Panc1 (cell line): Measurements from ENCODE around the gene COL23A1. TPM values are rescaled to one million over a fixed set of nuclear protein-coding genes. Genes with fewer than 3 reads are reported as not detected.

ENCODE experiments used
- ATAC-seq: fragments of 200-7000 bp; cut with Tn5 transposase; 2 replicates; pipeline ENCODE4 v1.9.1; 2020; ENCODE audit warnings: mild to moderate bottlenecking, moderate library complexity
- BruUV-seq: library from RNA; stranded (reverse); fragments of 400-500 nt; replicated peaks from 2 replicates; lab custom pipeline; 2021; lab: Mats Ljungman, UMichigan
- CTCF ChIA-PET: fragments of 300-600 bp; sonication (Branson Sonifier 250); formaldehyde crosslinking; loops from one replicate; lab custom pipeline; 2022; ENCODE audit warnings: antibody characterized with exemption; lab: Charles Lee
- POLR2A ChIA-PET: fragments of 300-600 bp; sonication (Branson Sonifier 250); formaldehyde crosslinking; loops from one replicate; lab custom pipeline; 2022; ENCODE audit warnings: antibody characterized with exemption; lab: Charles Lee
- DNase-seq: peaks from one replicate; pipeline ENCODE4 v3.0.0-alpha.2; 2010; ENCODE audit warnings: low read depth, low spot score
- H3K27ac ChIP-seq: 2 replicates; pipeline ENCODE4 v1.5.1; 2011; ENCODE audit warnings: mild to moderate bottlenecking, low read length, inconsistent platforms
- H3K27me3 ChIP-seq: fragments of 200-500 bp; sonication (Bioruptor generic); 2 replicates; pipeline ENCODE4 v1.6.0; 2014; ENCODE audit warnings: low read length, inconsistent platforms; ENCODE audit not compliant: control insufficient read depth, insufficient read depth
- H3K36me3 ChIP-seq: fragments of 200-500 bp; sonication (Bioruptor generic); 2 replicates; pipeline ENCODE4 v1.5.1; 2014; ENCODE audit warnings: inconsistent platforms, mild to moderate bottlenecking, low read length, moderate library complexity; ENCODE audit not compliant: control insufficient read depth, insufficient read depth
- H3K4me1 ChIP-seq: 2 replicates; pipeline ENCODE4 v1.5.1; 2011; ENCODE audit warnings: inconsistent platforms, mild to moderate bottlenecking, low read length, moderate library complexity; ENCODE audit not compliant: control insufficient read depth, insufficient read depth
- H3K4me3 ChIP-seq, 2 experiments: 2 replicates each; pipeline ENCODE4 v1.5.1; 2011 to 2012; ENCODE audit warnings: low read depth in 2 of 2, low read length in 2 of 2, mild to moderate bottlenecking in 2 of 2, inconsistent platforms in 1 of 2, moderate library complexity in 1 of 2
- H3K9me3 ChIP-seq: fragments of 200-500 bp; sonication (Bioruptor generic); 2 replicates; pipeline ENCODE4 v1.5.1; 2014; ENCODE audit warnings: low read depth, mild to moderate bottlenecking, inconsistent platforms, low read length, moderate library complexity; ENCODE audit not compliant: control insufficient read depth, insufficient read depth
- POLR2AphosphoS5 ChIP-seq: IDR thresholded peaks from 2 replicates; pipeline ENCODE4 v1.6.1; 2012; ENCODE audit warnings: mild to moderate bottlenecking, low read depth, low read length, moderate library complexity
- SIN3A ChIP-seq: IDR thresholded peaks from 2 replicates; pipeline ENCODE4 v1.6.1; 2012; ENCODE audit warnings: low read depth, mild to moderate bottlenecking, low read length, moderate library complexity, borderline replicate concordance; ENCODE audit not compliant: insufficient read depth
- TCF7L2 ChIP-seq: IDR thresholded peaks from 2 replicates; pipeline ENCODE4 v1.6.1; 2011; ENCODE audit warnings: mild to moderate bottlenecking, low read depth, low read length, inconsistent platforms
- in situ Hi-C: cut with HindIII; loops from 2 replicates; pipeline ENCODE4 v1.10.0; 2016; ENCODE audit warnings: low sequenced_read_pairs, low pct_unique_long_range_greater_than_20kb
- intact Hi-C: fragments of 100-400 bp; cut with micrococcal nuclease; formaldehyde crosslinking; loops from one replicate; pipeline ENCODE4 v1.10.0; 2022; ENCODE audit not compliant: unreplicated experiment
- total RNA-seq: library from RNA; stranded (reverse); gene quantifications from one replicate; pipeline ENCODE4 v1.2.1, GENCODE V29; 2021; ENCODE audit not compliant: unreplicated experiment
- TF ChIP-seq, protein P1 (sequence below), 2 experiments: IDR thresholded peaks; 2 replicates each; pipeline ENCODE4 v1.6.1; 2011 to 2012; ENCODE audit warnings: low read depth in 2 of 2, control low read depth in 1 of 2, low read length in 1 of 2, mild to moderate bottlenecking in 1 of 2, moderate library complexity in 1 of 2; ENCODE audit not compliant: insufficient read depth in 1 of 2
- TF ChIP-seq, protein P2 (sequence below): fragments of 450-650 bp; IDR thresholded peaks from 2 replicates; pipeline ENCODE4 v1.5.1; 2017; ENCODE audit warnings: mild to moderate bottlenecking

COL23A1 gene
- total RNA-seq, 1 experiment from 2014 or later = 0.05 TPM

DNA sequence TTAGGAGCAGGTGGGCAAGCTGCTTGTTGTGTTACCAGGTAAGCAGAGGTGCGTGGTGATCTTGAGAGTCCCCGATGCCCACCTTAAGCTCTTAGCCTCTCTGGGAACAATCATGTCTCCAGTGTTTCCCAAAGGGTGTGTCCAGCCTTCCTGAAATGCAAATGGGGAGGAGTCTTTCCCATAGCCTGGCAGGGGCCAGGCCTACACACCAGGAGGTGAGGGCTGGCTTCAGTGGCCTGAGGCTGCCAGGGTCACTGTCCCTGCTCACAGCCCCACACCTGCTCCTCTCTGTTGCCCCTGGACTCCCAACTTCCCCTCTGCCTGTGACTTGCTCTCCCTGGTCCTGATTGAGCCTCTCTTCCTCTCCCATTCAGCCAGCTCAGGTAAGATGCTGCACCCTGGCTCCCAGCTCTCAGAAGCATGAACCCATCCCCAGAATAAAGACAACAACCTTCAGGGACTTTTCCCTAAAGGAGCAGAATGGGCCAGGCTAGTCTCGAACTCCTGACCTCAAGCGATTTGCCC lies 291.8 kb downstream of the COL23A1 start:
- ATAC-seq (peak; percentile 65; the same call in 1 of the 2 replicates), DNase-seq (no peak)
- no TSS peak for BruUV-seq
- intact Hi-C loops = no loop called here
- H3K4me1 ChIP-seq = no peaks in the 10 kb centered on the region
- ChIA-PET CTCF (no interaction called here), POLR2A (no interaction called here)
- H3K9me3 ChIP-seq = no peaks in the 10 kb centered on the region
- peaks cover 8% of the 10 kb centered on the region for H3K27me3 ChIP-seq
- in situ Hi-C loops = no loop called here
- H3K27ac ChIP-seq = no peak overlapping the region
- H3K4me3 ChIP-seq = no peak overlapping the region
- no peaks in the 10 kb centered on the region for H3K36me3 ChIP-seq
- TF ChIP-seq POLR2AphosphoS5 = no peak
- TF ChIP-seq, protein P1, sequence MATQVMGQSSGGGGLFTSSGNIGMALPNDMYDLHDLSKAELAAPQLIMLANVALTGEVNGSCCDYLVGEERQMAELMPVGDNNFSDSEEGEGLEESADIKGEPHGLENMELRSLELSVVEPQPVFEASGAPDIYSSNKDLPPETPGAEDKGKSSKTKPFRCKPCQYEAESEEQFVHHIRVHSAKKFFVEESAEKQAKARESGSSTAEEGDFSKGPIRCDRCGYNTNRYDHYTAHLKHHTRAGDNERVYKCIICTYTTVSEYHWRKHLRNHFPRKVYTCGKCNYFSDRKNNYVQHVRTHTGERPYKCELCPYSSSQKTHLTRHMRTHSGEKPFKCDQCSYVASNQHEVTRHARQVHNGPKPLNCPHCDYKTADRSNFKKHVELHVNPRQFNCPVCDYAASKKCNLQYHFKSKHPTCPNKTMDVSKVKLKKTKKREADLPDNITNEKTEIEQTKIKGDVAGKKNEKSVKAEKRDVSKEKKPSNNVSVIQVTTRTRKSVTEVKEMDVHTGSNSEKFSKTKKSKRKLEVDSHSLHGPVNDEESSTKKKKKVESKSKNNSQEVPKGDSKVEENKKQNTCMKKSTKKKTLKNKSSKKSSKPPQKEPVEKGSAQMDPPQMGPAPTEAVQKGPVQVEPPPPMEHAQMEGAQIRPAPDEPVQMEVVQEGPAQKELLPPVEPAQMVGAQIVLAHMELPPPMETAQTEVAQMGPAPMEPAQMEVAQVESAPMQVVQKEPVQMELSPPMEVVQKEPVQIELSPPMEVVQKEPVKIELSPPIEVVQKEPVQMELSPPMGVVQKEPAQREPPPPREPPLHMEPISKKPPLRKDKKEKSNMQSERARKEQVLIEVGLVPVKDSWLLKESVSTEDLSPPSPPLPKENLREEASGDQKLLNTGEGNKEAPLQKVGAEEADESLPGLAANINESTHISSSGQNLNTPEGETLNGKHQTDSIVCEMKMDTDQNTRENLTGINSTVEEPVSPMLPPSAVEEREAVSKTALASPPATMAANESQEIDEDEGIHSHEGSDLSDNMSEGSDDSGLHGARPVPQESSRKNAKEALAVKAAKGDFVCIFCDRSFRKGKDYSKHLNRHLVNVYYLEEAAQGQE (IDR thresholded peaks at IDR 0.05; ENCODE audit: insufficient read depth in 1 of 2, low read depth in 2 of 2, low read length in 1 of 2) = peak in 1 of 2 experiments; percentile 44; a peak in 1 of 4 replicates

DNA sequence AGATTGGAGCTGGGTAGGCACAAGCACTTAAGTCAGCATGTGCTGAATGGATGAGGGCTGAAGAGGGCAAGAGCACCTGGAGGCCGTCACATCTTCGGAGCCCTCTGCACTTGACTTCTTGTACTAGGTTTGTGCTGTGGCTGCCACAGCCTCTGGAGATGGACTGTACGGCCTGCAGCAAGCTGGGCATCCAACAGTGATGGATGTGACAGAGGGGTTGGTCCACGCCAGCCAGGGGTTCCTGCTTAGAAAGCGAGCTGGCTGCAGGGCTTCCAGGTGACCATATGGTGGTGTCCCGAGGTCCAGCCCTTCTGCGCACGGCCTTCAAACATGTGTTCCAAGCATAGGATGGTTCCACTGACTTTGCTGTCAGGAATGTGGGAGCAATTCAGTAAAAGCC lies 292.4 kb downstream of the COL23A1 start:
- POLR2A ChIA-PET = no interaction called here
- Histone ChIP-seq H3K4me1 (no peaks in the 10 kb centered on the region), H3K9me3 (no peaks in the 10 kb centered on the region), H3K4me3 (no peak overlapping the region), H3K27ac (no peak overlapping the region), H3K27me3 (peaks cover 8% of the 10 kb centered on the region), H3K36me3 (no peaks in the 10 kb centered on the region)
- CTCF ChIA-PET = no interaction called here
- no peak for DNase-seq
- BruUV-seq = no TSS peak
- TF ChIP-seq SIN3A (no peak), TCF7L2 (no peak), POLR2AphosphoS5 (no peak)
- TF ChIP-seq, protein P2, sequence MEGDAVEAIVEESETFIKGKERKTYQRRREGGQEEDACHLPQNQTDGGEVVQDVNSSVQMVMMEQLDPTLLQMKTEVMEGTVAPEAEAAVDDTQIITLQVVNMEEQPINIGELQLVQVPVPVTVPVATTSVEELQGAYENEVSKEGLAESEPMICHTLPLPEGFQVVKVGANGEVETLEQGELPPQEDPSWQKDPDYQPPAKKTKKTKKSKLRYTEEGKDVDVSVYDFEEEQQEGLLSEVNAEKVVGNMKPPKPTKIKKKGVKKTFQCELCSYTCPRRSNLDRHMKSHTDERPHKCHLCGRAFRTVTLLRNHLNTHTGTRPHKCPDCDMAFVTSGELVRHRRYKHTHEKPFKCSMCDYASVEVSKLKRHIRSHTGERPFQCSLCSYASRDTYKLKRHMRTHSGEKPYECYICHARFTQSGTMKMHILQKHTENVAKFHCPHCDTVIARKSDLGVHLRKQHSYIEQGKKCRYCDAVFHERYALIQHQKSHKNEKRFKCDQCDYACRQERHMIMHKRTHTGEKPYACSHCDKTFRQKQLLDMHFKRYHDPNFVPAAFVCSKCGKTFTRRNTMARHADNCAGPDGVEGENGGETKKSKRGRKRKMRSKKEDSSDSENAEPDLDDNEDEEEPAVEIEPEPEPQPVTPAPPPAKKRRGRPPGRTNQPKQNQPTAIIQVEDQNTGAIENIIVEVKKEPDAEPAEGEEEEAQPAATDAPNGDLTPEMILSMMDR = no peak
- TF ChIP-seq, protein P1 (IDR thresholded peaks at IDR 0.05; ENCODE audit: insufficient read depth in 1 of 2, low read depth in 2 of 2, low read length in 1 of 2) = no peak
- intact Hi-C loops = no loop called here
- in situ Hi-C loops = no loop called here
- ATAC-seq = no peak; the same call in 1 of the 2 replicates
